NCI-H446 (cell line): Measurements from ENCODE around the gene FSTL5.
"Not testable (repeated sequence)": the region's sequence is repeated elsewhere in the genome, so short reads cannot be mapped to it uniquely, and the experiment has no call there.

Experiments
- DNase-seq, 2 experiments: peaks; one replicate each; lab custom pipeline; 2025; lab: John Stamatoyannopoulos, UW

The FSTL5 gene

GRCh38 chr4:161829591-161829990, 334.2 kb downstream of the FSTL5 start:
- DNase-seq, result no peak

GRCh38 chr4:161828061-161828460, 335.7 kb downstream of the FSTL5 start:
- DNase-seq, result no peak

GRCh38 chr4:161827013-161827412, 336.8 kb downstream of the FSTL5 start:
- DNase-seq, result no peak

- DNase-seq, result no peak
Observed at GRCh38 chr4:161823450-161823849, 340.4 kb downstream of the FSTL5 start.

GRCh38 chr4:161822174-161822573, 341.6 kb downstream of the FSTL5 start:
- no peak for DNase-seq

- no peak for DNase-seq
Observed at GRCh38 chr4:161817914-161818313, 345.9 kb downstream of the FSTL5 start.

GRCh38 chr4:161816958-161817357, 346.8 kb downstream of the FSTL5 start:
- DNase-seq, result no peak

GRCh38 chr4:161815841-161816240, 348.0 kb downstream of the FSTL5 start:
- DNase-seq, result no peak

- no peak for DNase-seq
Observed at GRCh38 chr4:161813889-161814288, 349.9 kb downstream of the FSTL5 start.

- no peak for DNase-seq
Observed at GRCh38 chr4:161813389-161813788, 350.4 kb downstream of the FSTL5 start.

- DNase-seq, result no peak
Observed at GRCh38 chr4:161803171-161803570, 360.6 kb downstream of the FSTL5 start.

- no peak for DNase-seq
Observed at GRCh38 chr4:161799710-161800109, 364.1 kb downstream of the FSTL5 start.

GRCh38 chr4:161792991-161793390, 370.8 kb downstream of the FSTL5 start:
- DNase-seq, result no peak

GRCh38 chr4:161791796-161792556, 371.8 kb downstream of the FSTL5 start:
- DNase-seq, result no peak

- no peak for DNase-seq
Observed at GRCh38 chr4:161767116-161767515, 396.7 kb downstream of the FSTL5 start.

- DNase-seq, result no peak
Observed at GRCh38 chr4:161762796-161763195, 401.0 kb downstream of the FSTL5 start.

GRCh38 chr4:161760008-161760407, 403.8 kb downstream of the FSTL5 start:
- DNase-seq, result no peak

GRCh38 chr4:161758412-161758811, 405.4 kb downstream of the FSTL5 start:
- DNase-seq, result not testable (repeated sequence)

- no peak for DNase-seq
Observed at GRCh38 chr4:161728929-161729328, 434.9 kb downstream of the FSTL5 start.

GRCh38 chr4:161721947-161722346, 441.9 kb downstream of the FSTL5 start:
- DNase-seq, result no peak

GRCh38 chr4:161717084-161717483, 446.7 kb downstream of the FSTL5 start:
- DNase-seq, result no peak

- no peak for DNase-seq
Observed at GRCh38 chr4:161714931-161715330, 448.9 kb downstream of the FSTL5 start.

GRCh38 chr4:161714022-161714751, 449.6 kb downstream of the FSTL5 start:
- DNase-seq, result no peak
